SK-MEL-5 (cell line): ENCODE measurements around the gene CCR6. TPM values are rescaled to one million over a fixed set of nuclear protein-coding genes. Genes with fewer than 3 reads are reported as not detected.
"Not testable (repeated sequence)": the region's sequence is repeated elsewhere in the genome, so short reads cannot be mapped to it uniquely, and the experiment has no call there.

Source experiments
- DNase-seq: peaks from one replicate; pipeline ENCODE4 v3.0.0-alpha.2; 2016; ENCODE audit warnings: low read depth, low spot score
- in situ Hi-C: cut with HindIII; loops from 2 replicates; pipeline ENCODE4 v1.10.0; 2016; ENCODE audit warnings: low sequenced_read_pairs, high pct_unique_total_duplicates, low pct_unique_long_range_greater_than_20kb
- total RNA-seq: library from RNA; depleted of rRNA; stranded (reverse); fragments of >200 nt; shearing (Covaris generic); gene quantifications from 2 replicates; pipeline ENCODE4 v1.2.3, GENCODE V29; 2014; rRNA removed

CCR6 gene
- total RNA-seq, 1 experiment from 2014 or later: not detected

DNA sequence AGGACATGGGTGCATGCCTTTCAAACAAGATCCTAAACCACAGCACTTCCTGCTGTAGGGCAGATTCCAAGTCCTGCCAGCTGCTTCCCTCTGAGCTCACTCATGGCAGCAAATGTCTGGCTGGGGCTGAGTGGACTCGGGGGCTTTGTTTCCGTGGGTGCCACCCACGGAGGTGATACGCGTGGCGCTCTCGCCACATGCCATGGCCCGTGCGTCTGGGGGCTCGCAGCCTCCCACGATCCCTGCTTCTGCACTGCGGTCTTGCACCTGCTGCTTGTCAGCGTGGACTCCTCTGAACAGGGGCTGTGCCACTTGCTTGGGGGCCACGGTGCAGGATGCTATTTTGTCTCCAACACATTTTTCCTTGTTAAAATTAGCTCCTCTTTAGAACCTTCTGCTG lies 54.4 kb downstream of the CCR6 start:
- in situ Hi-C loops, DNase-seq: not testable (repeated sequence)

DNA sequence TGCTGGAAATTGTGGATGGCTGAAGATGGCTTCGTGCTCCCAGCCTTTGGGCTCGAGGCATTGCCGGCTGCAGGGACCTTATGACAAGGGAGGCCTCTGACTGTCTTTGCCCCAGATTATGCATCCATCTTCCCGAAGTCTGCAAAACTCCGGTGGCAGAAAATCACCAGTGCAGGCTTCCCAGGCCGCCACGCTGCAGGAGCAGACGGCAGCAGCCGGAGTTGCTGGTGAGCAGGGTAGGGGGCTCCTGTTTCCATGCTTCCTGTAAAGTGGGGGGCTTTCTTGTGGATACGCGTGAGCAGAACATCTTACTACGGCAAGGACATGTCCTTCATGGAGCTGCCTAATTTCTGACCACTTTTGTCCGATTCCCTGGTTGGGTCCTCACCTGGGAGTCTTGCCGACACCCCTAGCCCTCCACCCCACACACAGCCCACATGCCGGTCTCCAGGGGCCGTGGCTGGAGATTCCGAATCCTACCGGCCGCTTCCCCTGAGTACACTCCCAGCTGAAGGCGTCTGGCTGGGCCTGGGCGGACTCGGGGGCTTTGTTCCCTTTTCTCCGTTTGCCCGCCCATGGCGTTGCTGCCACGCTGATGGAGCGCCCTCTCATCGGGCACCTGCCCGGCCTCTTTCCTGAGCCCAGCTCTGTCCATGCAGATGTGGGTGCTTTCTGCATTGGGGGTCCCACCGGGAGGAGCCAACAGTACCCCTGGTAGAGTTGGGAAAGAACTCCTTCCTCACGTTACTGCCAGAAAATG lies 56.2 kb downstream of the CCR6 start:
- DNase-seq, in situ Hi-C loops: not testable (repeated sequence)

DNA sequence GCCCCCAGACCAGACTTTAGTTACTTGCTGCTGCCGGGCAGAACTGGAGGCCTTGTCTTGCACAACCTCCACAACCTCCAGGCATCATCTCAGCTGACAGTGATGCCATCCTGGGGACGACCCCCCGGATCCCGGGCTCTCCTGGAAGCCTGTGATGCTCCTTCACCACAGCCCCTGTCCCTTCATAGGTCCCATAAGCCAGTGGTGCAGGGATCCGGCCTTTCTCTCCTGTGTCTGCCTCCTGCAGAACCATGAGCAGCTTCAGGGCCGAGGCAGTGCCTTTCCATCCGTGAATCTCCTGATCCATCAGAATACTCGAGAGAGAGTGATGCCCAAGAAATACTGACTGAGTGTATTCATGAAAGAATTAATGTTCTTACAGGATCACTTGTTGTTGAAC lies 57.2 kb downstream of the CCR6 start:
- in situ Hi-C loops, DNase-seq: not testable (repeated sequence)

DNA sequence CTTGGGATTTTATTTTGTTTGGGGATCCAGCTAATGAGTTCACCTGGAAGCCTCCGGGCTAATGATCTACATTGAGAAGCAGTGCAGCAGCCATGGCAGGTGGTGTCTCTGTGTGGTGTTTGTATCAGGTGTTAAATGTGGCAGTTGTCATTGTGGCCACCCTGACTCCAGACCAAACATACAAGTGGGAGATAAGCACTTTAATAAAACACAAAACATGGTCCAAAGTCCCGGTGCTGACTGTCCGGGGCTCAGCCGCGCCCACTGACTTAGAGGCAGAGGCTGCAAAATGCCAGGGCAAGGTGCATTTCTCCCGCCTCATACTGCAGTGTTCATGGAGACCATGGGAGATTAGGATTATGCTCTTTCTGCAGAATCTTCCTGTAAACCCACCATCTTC lies 58.5 kb downstream of the CCR6 start:
- DNase-seq, in situ Hi-C loops: not testable (repeated sequence)

DNA sequence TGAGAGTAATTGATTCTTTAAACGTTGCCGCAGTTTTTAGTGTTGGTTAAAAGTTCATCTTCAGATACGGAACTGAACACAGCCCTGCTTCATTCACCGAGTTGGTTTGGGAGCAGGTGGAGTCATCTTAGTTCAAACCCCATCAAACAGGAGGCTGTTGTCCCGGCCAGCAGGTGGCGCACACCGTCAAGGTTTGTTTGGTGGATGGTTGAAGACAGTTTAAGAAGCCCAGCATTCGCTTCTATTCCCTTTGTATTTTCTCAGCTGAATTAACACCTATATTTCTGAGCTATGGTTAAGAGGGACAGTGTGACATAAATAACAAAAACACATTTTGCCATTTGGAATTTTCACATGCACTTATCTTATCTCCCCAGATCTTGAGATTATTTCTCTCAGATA lies 60.0 kb downstream of the CCR6 start:
- in situ Hi-C loops, DNase-seq: not testable (repeated sequence)

DNA sequence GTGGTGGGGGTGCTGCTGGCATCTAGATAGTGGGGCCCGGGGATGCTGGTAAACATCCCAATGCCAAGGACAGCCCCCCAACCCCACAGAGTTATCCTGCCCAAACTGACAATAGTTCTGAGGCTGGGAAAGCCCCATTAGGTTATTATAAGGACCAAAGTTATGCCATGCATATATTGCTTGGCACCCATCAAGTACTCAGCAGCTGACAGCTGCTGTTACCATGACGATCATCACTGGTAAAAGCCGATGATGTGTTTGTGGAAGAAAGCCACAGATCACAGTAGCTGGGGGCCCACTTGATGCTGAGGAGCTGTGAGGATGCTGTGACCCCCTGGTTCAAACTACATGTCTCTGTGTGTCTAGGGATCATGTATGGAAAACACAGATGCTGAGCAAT lies 62.2 kb downstream of the CCR6 start:
- DNase-seq, in situ Hi-C loops: not testable (repeated sequence)

DNA sequence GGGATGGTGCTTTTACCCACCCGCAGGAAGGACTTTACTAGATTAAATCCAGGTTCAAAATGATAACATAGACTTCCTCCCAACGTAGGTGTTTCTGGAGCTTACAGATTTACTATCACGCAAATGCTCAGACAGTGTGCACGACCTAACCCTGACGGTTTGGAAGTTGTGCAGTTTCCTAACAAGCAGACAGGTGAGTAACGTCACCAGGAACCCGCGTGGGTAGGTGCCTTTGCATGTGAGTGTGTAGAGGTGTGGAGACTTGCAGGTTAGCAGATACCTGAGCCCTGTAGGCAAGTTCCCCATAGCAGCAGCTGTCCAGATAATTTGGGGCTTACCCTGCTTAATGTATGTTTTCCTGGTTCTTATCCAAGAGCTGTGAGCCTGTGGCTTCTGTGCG lies 64.4 kb downstream of the CCR6 start:
- in situ Hi-C loops, DNase-seq: not testable (repeated sequence)

Other genes starting within 250 kb of the CCR6 start
- 38.6 and 42.2 TPM in 2 replicates for gene RNASET2, start 166.5 kb upstream of the CCR6 start, total RNA-seq
- 11.1 and 13.2 TPM in 2 replicates for gene CEP43, start 123.7 kb upstream of the CCR6 start, total RNA-seq
- not detected in 2 replicates for gene GPR31, start 34.9 kb downstream of the CCR6 start, total RNA-seq
- not detected in 2 replicates for gene UNC93A, start 168.2 kb downstream of the CCR6 start, total RNA-seq
- gene TTLL2, start 202.0 kb downstream of the CCR6 start, total RNA-seq: not detected in 2 replicates